H1 (cell line): Measurements from ENCODE around the gene FIZ1. TPM values are rescaled to one million over a fixed set of nuclear protein-coding genes. Genes with fewer than 3 reads are reported as not detected.

Source experiments
- CTCF ChIA-PET: fragments of 300-600 bp; sonication (Branson Sonifier 250); formaldehyde crosslinking; loops from one replicate; lab custom pipeline; 2021; ENCODE audit not compliant: partially characterized antibody; lab: Charles Lee
- POLR2A ChIA-PET: fragments of 300-600 bp; sonication (Branson Sonifier 250); formaldehyde crosslinking; loops from one replicate; lab custom pipeline; 2021; ENCODE audit warnings: inconsistent platforms; ENCODE audit not compliant: partially characterized antibody; lab: Charles Lee
- DNase-seq, 2 experiments: peaks; one replicate each; pipeline versions ENCODE4 v3.0.0 to v3.0.0-alpha.2; 2010 to 2022; ENCODE audit warnings: low spot score in 2 of 2, low read depth in 1 of 2, mixed read lengths in 1 of 2
- FAIRE-seq: peaks from 2 replicates; lab custom pipeline; 2011; peaks lifted over from hg19 to GRCh38; lab: Jason Lieb, UNC
- H2AFZ ChIP-seq: 2 replicates; pipeline ENCODE4 v1.8.1; 2012; ENCODE audit warnings: low read length, inconsistent platforms
- H2AK5ac ChIP-seq: 2 replicates; pipeline ENCODE4 v1.6.1; 2013; ENCODE audit warnings: low read depth, low read length
- H2BK120ac ChIP-seq: replicated peaks from 2 replicates; pipeline ENCODE3; 2013; ENCODE audit warnings: low read depth, low read length, inconsistent platforms
- H2BK12ac ChIP-seq: 2 replicates; pipeline ENCODE4 v1.6.1; 2013; ENCODE audit warnings: low read depth, low read length
- H2BK15ac ChIP-seq: 2 replicates; pipeline ENCODE4 v1.6.1; 2013; ENCODE audit warnings: low read length
- H2BK20ac ChIP-seq: 2 replicates; pipeline ENCODE4 v1.6.1; 2013; ENCODE audit warnings: low read length
- H2BK5ac ChIP-seq: 2 replicates; pipeline ENCODE4 v1.6.1; 2013; ENCODE audit warnings: low read depth, low read length
- H3K14ac ChIP-seq: 2 replicates; pipeline ENCODE4 v1.6.1; 2013; ENCODE audit warnings: inconsistent platforms; ENCODE audit not compliant: insufficient read length
- H3K18ac ChIP-seq: 2 replicates; pipeline ENCODE4 v1.6.1; 2013; ENCODE audit warnings: low read length; ENCODE audit errors: extremely low read depth
- H3K23ac ChIP-seq: 2 replicates; pipeline ENCODE4 v1.6.1; 2013; ENCODE audit warnings: inconsistent platforms; ENCODE audit not compliant: insufficient read length
- H3K23me2 ChIP-seq: 2 replicates; pipeline ENCODE4 v1.6.1; 2013; ENCODE audit warnings: low read depth, low read length
- H3K27ac ChIP-seq: 2 replicates; pipeline ENCODE4 v1.6.1; 2011; ENCODE audit warnings: low read depth, low read length, inconsistent platforms
- H3K27me3 ChIP-seq, 4 experiments: replicated peaks in 1 of 4; 1 replicate in 1 of 4; 2 replicates in 3 of 4; pipeline versions ENCODE4 v1.6.1 to v1.8.1; 2011 to 2013; ENCODE audit warnings: low read length in 3 of 4, mild to moderate bottlenecking in 3 of 4, inconsistent platforms in 2 of 4, mixed read lengths in 2 of 4, moderate library complexity in 1 of 4; ENCODE audit not compliant: control insufficient read depth in 3 of 4, insufficient read depth in 3 of 4; ENCODE audit errors: extremely low read depth in 1 of 4
- H3K36me3 ChIP-seq, 4 experiments: 2 replicates each; pipeline versions ENCODE4 v1.6.1 to v1.8.1; 2011 to 2013; ENCODE audit warnings: mild to moderate bottlenecking in 4 of 4, low read length in 3 of 4, moderate library complexity in 2 of 4, control low read depth in 1 of 4, inconsistent platforms in 1 of 4; ENCODE audit not compliant: insufficient read depth in 4 of 4, control insufficient read depth in 2 of 4
- H3K4ac ChIP-seq: replicated peaks from 2 replicates; pipeline ENCODE3; 2013; ENCODE audit warnings: low read length, low read depth, mixed read lengths, inconsistent platforms; ENCODE audit not compliant: insufficient read length
- H3K4me1 ChIP-seq, 4 experiments: replicated peaks in 1 of 4; 1 replicate in 1 of 4; 2 replicates in 3 of 4; pipeline versions ENCODE4 v1.6.1 to v1.8.1; 2011 to 2013; ENCODE audit warnings: low read length in 3 of 4, inconsistent platforms in 2 of 4, mixed read lengths in 1 of 4; ENCODE audit not compliant: insufficient read depth in 4 of 4, control insufficient read depth in 3 of 4
- H3K4me2 ChIP-seq, 2 experiments: 2 replicates each; pipeline versions ENCODE4 v1.6.1 to v1.8.1; 2011 to 2013; ENCODE audit warnings: low read depth in 2 of 2, low read length in 2 of 2, control low read depth in 1 of 2, inconsistent platforms in 1 of 2, mild to moderate bottlenecking in 1 of 2; ENCODE audit not compliant: insufficient read depth in 1 of 2
- H3K4me3 ChIP-seq, 4 experiments: fragments of 200-600, 300-600 bp in 1 of 4; sonication (generic), shearing (Covaris generic), sonication (Bioruptor Twin) in 1 of 4; 2 replicates each; pipeline versions ENCODE4 v1.5.1 to v1.8.1; 2011 to 2016; ENCODE audit warnings: low read length in 4 of 4, low read depth in 3 of 4, control low read depth in 2 of 4, inconsistent platforms in 2 of 4, mild to moderate bottlenecking in 2 of 4, mixed read lengths in 1 of 4, moderate library complexity in 1 of 4; ENCODE audit not compliant: insufficient read depth in 2 of 4; ENCODE audit errors: extremely low read depth in 1 of 4
- H3K56ac ChIP-seq: replicated peaks from 2 replicates; pipeline ENCODE3; 2013; ENCODE audit warnings: low read depth, mild to moderate bottlenecking, mixed read lengths, low read length, inconsistent platforms; ENCODE audit not compliant: insufficient read length
- H3K79me1 ChIP-seq: 2 replicates; pipeline ENCODE4 v1.6.1; 2013; ENCODE audit warnings: low read depth, low read length, control low read depth
- H3K79me2 ChIP-seq, 2 experiments: 2 replicates each; pipeline versions ENCODE4 v1.6.1 to v1.8.1; 2012 to 2013; ENCODE audit warnings: low read length in 2 of 2, mild to moderate bottlenecking in 2 of 2, inconsistent platforms in 1 of 2; ENCODE audit not compliant: insufficient read depth in 2 of 2, control insufficient read depth in 1 of 2
- H3K9ac ChIP-seq, 4 experiments: replicated peaks in 1 of 4; 1 replicate in 1 of 4; 2 replicates in 3 of 4; pipeline versions ENCODE4 v1.6.1 to v1.8.1; 2011 to 2013; ENCODE audit warnings: low read depth in 3 of 4, low read length in 3 of 4, control low read depth in 2 of 4, mild to moderate bottlenecking in 2 of 4, moderate library complexity in 2 of 4, inconsistent platforms in 1 of 4; ENCODE audit errors: extremely low read depth in 1 of 4
- H3K9me3 ChIP-seq, 2 experiments: 2 replicates each; pipeline versions ENCODE4 v1.6.1 to v1.8.1; 2012 to 2013; ENCODE audit warnings: mild to moderate bottlenecking in 2 of 2, moderate library complexity in 2 of 2, control low read depth in 1 of 2, inconsistent platforms in 1 of 2, low read depth in 1 of 2, low read length in 1 of 2, mixed read lengths in 1 of 2; ENCODE audit not compliant: insufficient read depth in 2 of 2
- H4K20me1 ChIP-seq, 2 experiments: replicated peaks in 1 of 2; 2 replicates each; pipeline versions ENCODE3 to v1.8.1; 2011 to 2013; ENCODE audit warnings: inconsistent platforms in 2 of 2, low read length in 2 of 2, mild to moderate bottlenecking in 1 of 2; ENCODE audit not compliant: insufficient read depth in 2 of 2, control insufficient read depth in 1 of 2
- H4K5ac ChIP-seq: 2 replicates; pipeline ENCODE4 v1.6.1; 2013; ENCODE audit warnings: low read length, low read depth, mixed read lengths, inconsistent platforms; ENCODE audit not compliant: insufficient read length
- H4K8ac ChIP-seq: 2 replicates; pipeline ENCODE4 v1.8.0; 2013; ENCODE audit warnings: mild to moderate bottlenecking, moderate library complexity, low read length, inconsistent platforms; ENCODE audit not compliant: insufficient read depth; ENCODE audit errors: extremely low read depth
- H4K91ac ChIP-seq: replicated peaks from 2 replicates; pipeline ENCODE3; 2013; ENCODE audit warnings: low read length, mixed read lengths, inconsistent platforms; ENCODE audit not compliant: insufficient read length
- POLR2AphosphoS5 ChIP-seq: IDR thresholded peaks from 2 replicates; pipeline ENCODE4 v1.6.1; 2011; ENCODE audit warnings: low read depth, low read length
- ZNF274 ChIP-seq: IDR thresholded peaks from 2 replicates; pipeline ENCODE4 v1.7.0; 2012; ENCODE audit warnings: low read length, borderline replicate concordance; ENCODE audit errors: extremely low read depth
- WGBS, 2 experiments: shearing (Covaris generic) in 1 of 2; methylation state at CpG; one replicate each; pipeline versions ENCODE4 v1.1.6 to v1.1.7; 2013 to 2015; ENCODE audit warnings: low lambda C conversion rate in 2 of 2, mixed read lengths in 2 of 2, inconsistent platforms in 1 of 2, low coverage in 1 of 2, missing lambda C conversion rate in 1 of 2; ENCODE audit not compliant: insufficient replicate concordance in 2 of 2, insufficient coverage in 1 of 2, insufficient read length in 1 of 2; ENCODE audit errors: extremely low coverage in 1 of 2, missing lambda C conversion rate in 1 of 2; 5-methylcytosine and 5-hydroxymethylcytosine counted together
- polyA plus RNA-seq, 7 experiments: library from polyadenylated mRNA; depleted of rRNA in 3 of 7; stranded (reverse) in 5 of 7; unstranded in 2 of 7; fragments of >200 nt in 5 of 7; fragments of 200-250 nt in 2 of 7; gene quantifications; 1 replicate in 5 of 7; 2 replicates in 1 of 7; 4 replicates in 1 of 7; pipeline versions ENCODE4 v1.2.1 to v1.2.3, GENCODE V29; 2011 to 2013; ENCODE audit warnings: missing spikeins in 2 of 7, mixed read lengths in 2 of 7
- total RNA-seq: library from RNA; stranded (reverse); fragmentation: NEBNext Ultra II Directional; extraction: Animal tissue kit (Norgen Biotek cat#: 25700); gene quantifications from 2 replicates; pipeline ENCODE4 v1.2.1, GENCODE V29; 2021

FIZ1 gene
- total and polyA plus RNA-seq, 2 of the 8 experiments (the other 6 are each of a cell fraction or from before 2014, with no cell fraction given): 9.1 to 18.5 TPM

DNA sequence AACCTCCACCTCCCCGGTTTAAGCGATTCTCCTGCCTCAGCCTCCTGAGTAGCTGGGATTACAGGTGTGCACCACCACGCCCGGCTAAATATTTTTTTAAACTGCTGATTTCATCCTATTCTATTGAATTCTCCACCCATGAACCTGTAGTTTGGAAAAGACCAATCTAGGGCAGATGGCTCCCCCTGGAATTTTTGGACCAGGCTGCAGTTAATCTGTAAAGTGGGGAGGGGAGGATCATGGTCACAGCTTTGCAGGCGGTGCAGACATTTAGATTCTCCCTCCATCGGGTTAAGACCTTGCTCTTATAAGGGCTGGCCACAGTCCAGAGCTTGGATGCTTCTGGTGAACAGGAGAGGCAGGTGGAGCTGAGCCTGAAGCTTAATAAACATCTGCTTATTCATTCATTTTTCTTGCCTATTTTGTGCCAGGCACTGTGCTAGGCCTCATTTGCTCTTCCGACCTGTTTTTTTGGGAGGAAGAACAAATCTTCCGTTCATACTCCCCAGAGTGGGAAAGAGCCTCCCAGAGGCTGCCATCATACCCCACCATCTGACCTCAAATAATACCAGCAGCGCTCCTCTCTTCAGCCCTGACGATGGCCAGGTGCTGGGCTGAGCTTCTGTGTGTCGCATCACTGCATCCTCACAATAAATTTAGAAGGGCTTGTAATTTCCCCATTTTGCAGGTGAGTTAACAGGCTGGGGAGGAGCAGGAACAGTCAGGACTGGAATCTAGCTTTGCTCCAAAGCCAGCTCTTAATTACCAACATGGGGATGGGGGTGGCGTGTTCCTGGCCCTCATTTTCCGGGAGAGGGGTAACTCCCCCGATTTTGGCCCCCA lies 47.8 kb upstream of the FIZ1 start:
- peaks cover 0 to 4% of the 10 kb centered on the region in 2 experiments for H4K20me1 ChIP-seq
- peak overlapping the region; percentile 87 for H3K18ac ChIP-seq
- H3K79me2 ChIP-seq: peaks cover 4 to 21% of the 10 kb centered on the region in 2 experiments; a peak in 3 of 4 replicates
- no peak overlapping the region for H3K23ac ChIP-seq
- peak overlapping the region; percentile 80 for H3K56ac ChIP-seq
- FAIRE-seq: no peak
- peaks cover 14% of the 10 kb centered on the region for H3K79me1 ChIP-seq
- no peak overlapping the region for H2BK5ac ChIP-seq
- H2BK120ac ChIP-seq: no peak overlapping the region
- H2BK15ac ChIP-seq: no peak overlapping the region
- POLR2A ChIA-PET: interaction anchor here (0.6 to 9.2 kb wide), 21 partner anchors 8 to 554 kb away, joined by 3 to 96 read pairs (median 4); partner anchors contain the start of genes FIZ1, NAT14, ZNF628 and ZNF784
- no peak overlapping the region for H2AK5ac ChIP-seq
- H3K27ac ChIP-seq: no peak overlapping the region
- H3K9ac ChIP-seq: peak overlapping the region in 1 of 4 experiments; percentile 16; a peak in 2 of 7 replicates
- no peak overlapping the region for H2AFZ ChIP-seq
- DNase-seq: no peak
- H3K23me2 ChIP-seq: peaks cover 26% of the 10 kb centered on the region
- peak; percentile 29; the same call in 1 of the 2 replicates for TF ChIP-seq POLR2AphosphoS5
- TF ChIP-seq ZNF274: no peak
- TF ChIP-seq, all 59 proteins: peak for 1
- peak overlapping the region; percentile 72 to 85 (median 78) for H3K4me3 ChIP-seq
- H4K8ac ChIP-seq: no peak overlapping the region; the same call in 1 of the 2 replicates
- no peaks in the 10 kb centered on the region for H3K9me3 ChIP-seq
- peak overlapping the region; percentile 74 for H3K4ac ChIP-seq
- H4K5ac ChIP-seq: no peak overlapping the region
- H4K91ac ChIP-seq: peak overlapping the region; percentile 26
- peaks cover 7 to 13% (median 11%) of the 10 kb centered on the region in 4 experiments for H3K36me3 ChIP-seq
- H3K4me1 ChIP-seq: peaks cover 0 to 20% (median 10%) of the 10 kb centered on the region in 4 experiments; a peak in 6 of 7 replicates
- no peaks in the 10 kb centered on the region for H3K27me3 ChIP-seq
- no peak overlapping the region for H2BK20ac ChIP-seq
- H3K14ac ChIP-seq: peak overlapping the region; percentile 27
- H3K4me2 ChIP-seq: peak overlapping the region; percentile 78 to 81
- WGBS, 2 experiments: 58% methylated on average over 14 of the region's 14 CpGs; no CpG with 5 or more reads in 1 of the 2 experiments
- CTCF ChIA-PET: interaction anchor here (0.7 to 6.9 kb wide), 8 partner anchors 10 to 701 kb away, joined by 3 to 56 read pairs (median 4); partner anchors contain the start of gene ZNF865
- H2BK12ac ChIP-seq: no peak overlapping the region
